AG10803 (cell line): ENCODE measurements around the gene HES3.

Experiments used
- DNase-seq: peaks from one replicate; pipeline ENCODE4 v3.0.0; 2010; ENCODE audit warnings: low read depth
- H3K4me3 ChIP-seq: 2 replicates; pipeline ENCODE4 v1.5.1; 2011; ENCODE audit warnings: mild to moderate bottlenecking, low read length, control low read depth
- TF ChIP-seq, protein P1 (sequence below): conservative IDR thresholded peaks from 2 replicates; pipeline ENCODE4 v1.5.1; 2011; ENCODE audit warnings: mild to moderate bottlenecking, low read length, control low read depth, inconsistent platforms

Gene HES3

DNA sequence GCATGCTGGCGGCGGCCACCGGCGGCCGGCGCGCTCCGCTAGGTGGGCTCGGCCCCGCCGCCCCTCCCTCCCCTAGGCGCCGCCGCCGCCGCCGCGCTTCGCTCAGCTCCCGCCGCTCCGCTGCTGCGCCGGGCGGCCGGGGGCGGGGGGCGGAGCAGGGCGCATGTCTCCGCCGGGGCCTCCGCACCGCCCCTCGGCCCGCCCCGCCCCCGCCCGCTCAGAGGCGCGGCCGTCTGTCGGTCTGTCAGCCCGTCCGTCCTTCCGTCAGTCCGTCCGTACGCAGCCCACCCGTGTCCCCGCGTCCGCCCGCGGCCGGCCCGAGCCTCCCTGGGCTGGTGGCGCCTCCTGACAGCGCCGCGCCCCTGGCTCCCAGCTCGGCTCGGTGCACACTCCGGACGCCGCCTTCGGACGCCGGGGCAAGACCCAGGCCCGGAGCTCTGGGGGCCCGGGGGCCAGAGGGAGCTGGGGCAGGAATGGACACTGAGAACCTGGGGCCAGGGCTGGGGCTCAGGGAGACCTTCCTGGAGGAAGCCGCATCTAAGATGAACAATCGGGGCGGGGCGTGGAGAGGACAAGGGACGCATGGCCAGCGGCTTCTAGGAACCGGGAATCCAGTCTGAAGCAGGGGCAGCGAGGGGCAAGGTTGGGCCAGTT lies 17.1 kb downstream of the HES3 start, which contains the start of gene GPR153:
TSS of gene GPR153 (minus strand) at position 138 of the 654 bp plus-strand sequence. CDS start 6,193 bp downstream, outside the sequence.
- peak within 1 kb of the TSS; percentile 64 for H3K4me3 ChIP-seq
- TF ChIP-seq, protein P1, sequence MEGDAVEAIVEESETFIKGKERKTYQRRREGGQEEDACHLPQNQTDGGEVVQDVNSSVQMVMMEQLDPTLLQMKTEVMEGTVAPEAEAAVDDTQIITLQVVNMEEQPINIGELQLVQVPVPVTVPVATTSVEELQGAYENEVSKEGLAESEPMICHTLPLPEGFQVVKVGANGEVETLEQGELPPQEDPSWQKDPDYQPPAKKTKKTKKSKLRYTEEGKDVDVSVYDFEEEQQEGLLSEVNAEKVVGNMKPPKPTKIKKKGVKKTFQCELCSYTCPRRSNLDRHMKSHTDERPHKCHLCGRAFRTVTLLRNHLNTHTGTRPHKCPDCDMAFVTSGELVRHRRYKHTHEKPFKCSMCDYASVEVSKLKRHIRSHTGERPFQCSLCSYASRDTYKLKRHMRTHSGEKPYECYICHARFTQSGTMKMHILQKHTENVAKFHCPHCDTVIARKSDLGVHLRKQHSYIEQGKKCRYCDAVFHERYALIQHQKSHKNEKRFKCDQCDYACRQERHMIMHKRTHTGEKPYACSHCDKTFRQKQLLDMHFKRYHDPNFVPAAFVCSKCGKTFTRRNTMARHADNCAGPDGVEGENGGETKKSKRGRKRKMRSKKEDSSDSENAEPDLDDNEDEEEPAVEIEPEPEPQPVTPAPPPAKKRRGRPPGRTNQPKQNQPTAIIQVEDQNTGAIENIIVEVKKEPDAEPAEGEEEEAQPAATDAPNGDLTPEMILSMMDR: no peak
- peak; percentile 45 for DNase-seq

DNA sequence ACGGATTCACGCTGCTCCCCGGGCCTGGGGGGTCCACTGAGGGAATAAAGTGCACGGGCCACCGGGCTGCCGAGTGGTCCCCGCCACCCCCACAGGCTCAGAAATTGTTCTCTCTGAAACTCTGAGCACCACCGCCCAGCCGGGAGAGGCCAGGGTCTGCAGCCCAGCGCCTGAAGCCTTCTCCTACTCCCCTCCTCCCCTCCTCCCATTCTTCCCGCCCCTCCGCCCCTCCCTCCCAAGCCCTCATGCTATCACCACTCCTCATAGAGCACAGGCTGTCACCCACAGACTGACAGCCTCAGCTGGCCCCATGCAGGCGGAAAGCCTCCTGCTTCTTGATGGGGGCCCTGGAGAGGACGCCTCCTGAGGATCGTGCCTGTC lies 17.6 kb downstream of the HES3 start:
- peak overlapping the region; percentile 49 for H3K4me3 ChIP-seq
- DNase-seq: no peak
- TF ChIP-seq, protein P1: no peak

DNA sequence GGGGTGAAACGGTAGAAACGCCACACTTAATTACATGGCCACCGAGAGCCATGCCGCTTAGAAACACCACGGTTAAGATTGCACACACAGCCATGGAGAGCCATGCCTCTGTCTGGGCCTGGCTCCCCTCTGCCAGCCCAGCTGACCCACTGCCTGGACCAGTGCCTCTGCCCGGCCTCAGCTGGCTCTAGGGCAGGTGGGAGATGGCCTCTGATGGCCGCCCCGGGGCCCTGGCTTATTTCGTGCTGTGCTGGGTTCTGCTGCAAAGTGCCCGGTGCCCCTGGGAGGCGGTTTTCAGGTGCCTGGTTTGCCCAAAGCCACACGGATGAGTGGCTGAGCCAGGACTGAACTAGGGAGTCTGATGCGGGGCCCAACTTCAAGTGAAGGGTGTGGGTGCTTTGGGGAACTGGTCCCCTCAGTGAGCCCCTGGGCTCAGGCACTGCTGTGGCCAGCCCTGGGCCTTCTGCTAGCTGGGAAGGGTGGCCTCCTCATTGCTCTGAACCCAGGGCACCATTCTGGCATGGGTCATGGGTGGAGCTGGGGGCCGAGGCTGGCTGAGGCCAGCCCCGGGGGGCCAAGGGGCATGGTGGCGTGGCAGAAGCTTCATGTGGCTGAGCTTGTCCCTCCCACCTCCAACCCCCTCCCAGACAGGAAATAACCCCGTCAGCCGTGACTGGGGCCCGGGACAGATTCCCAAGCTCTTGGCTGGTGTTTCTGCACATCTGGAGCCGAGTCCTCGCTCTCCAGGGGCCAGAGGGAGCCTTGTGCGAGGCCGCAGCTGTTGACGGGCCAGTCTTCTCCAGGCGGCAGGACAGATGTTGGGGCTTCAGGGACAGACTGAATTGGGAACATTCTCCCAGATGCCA lies 18.8 kb downstream of the HES3 start:
- DNase-seq: peak; percentile 75
- TF ChIP-seq, protein P1: no peak
- H3K4me3 ChIP-seq: no peak overlapping the region; the same call in 1 of the 2 replicates

DNA sequence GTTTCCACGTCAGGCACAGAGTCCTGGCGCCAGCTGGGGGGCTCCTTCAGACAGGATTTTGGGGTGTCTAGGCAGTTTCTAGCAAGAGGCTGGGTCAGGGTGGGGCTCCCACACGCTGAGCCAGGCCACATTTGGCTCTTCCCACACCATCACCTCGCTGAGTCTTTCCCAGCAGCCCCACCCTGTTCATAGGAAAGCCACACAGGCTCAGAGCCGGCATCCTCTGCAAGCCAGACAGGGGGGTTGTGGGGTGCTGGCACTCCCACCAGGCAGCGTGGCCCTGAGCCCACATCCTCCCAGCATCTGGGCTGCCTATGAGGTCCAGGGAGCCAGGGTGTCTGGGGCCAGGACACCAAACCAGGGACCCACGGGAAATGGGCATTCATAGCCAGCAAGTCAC lies 19.7 kb downstream of the HES3 start:
- H3K4me3 ChIP-seq: no peak overlapping the region
- TF ChIP-seq, protein P1: no peak
- peak; percentile 28 for DNase-seq

DNA sequence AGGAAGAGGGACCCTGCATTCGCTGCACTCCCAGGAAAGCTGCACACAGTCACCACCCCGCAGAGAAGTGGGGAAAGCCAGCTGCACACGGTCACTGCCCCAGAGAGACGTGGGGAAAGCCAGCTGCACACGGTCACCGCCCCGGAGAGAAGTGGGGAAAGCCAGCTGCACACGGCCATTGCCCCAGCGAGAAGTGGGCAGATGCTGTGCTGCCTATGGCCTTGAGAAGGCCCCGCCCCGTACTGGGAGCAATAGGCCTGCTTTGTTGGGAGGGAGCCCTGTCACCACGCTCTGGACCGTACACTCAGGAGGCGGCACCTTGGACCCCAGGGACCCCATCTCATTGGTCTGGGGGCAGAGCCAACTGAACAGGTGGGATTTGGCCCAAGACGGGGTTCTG lies 21.2 kb downstream of the HES3 start:
- H3K4me3 ChIP-seq: no peak overlapping the region
- DNase-seq: no peak
- TF ChIP-seq, protein P1: no peak

DNA sequence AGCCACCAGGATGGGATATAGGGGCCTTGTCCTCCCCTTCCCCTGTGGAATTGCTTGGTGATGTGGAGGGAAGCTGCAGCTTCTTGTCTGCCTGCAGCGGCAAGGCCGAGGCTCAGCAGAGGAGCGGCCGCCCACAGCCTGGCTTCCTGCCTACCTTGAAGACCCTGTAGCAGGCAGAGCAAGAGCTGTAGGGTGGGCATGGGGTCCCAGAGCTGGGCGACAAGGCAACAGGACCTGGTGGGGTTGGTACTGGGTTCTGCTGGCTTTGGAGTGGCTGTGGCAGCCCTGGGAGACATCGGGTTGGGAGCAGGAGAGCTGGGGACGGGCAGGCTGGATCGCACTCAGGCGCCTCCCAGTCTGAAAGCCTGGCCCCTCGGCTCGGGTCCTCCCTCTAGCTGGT lies 22.7 kb downstream of the HES3 start:
- TF ChIP-seq, protein P1: no peak
- H3K4me3 ChIP-seq: no peak overlapping the region

More for the DNA sequence above, 22.7 kb downstream of the HES3 start:
- DNase-seq: no peak
